ENCODE measurements around the gene HPCAL1. TPM values are rescaled to one million over a fixed set of nuclear protein-coding genes. Genes with fewer than 3 reads are reported as not detected.

HPCAL1 gene
- total and polyA plus RNA-seq, 11 donors: 18.9 to 63.2 (median 40.5) TPM

GRCh38 chr2:10363861-10364610 lies 61.3 kb downstream of the HPCAL1 start:
- no peak overlapping the region for H3K4me3 ChIP-seq
- no peak overlapping the region for H3K27ac ChIP-seq
- ATAC-seq (no peak), DNase-seq (no peak)
- 82 to 86% (median 85%) methylated on average over 17 to 23 of the region's 23 CpGs for WGBS, 4 donors
- peaks cover 0 to 33% (median 5%) of the 10 kb centered on the region in 12 donors for H3K4me1 ChIP-seq
- H3K36me3 ChIP-seq: peaks cover 0 to 11% (median 0%) of the 10 kb centered on the region in 9 donors
- intact Hi-C loops (cut with DNase I): no loop called here
- TF ChIP-seq POLR2A (IDR thresholded peaks at IDR 0.05) (no peak), CTCF (IDR thresholded peaks at IDR 0.05) (no peak)
- H3K27me3 ChIP-seq: no peaks in the 10 kb centered on the region
- H3K9me3 ChIP-seq: no peaks in the 10 kb centered on the region

- TF ChIP-seq CTCF (IDR thresholded peaks at IDR 0.05) (no peak), POLR2A (IDR thresholded peaks at IDR 0.05) (no peak)
- Histone ChIP-seq H3K36me3 (peaks cover 0 to 7% (median 0%) of the 10 kb centered on the region in 9 donors), H3K4me1 (peaks cover 0 to 45% (median 10%) of the 10 kb centered on the region in 12 donors), H3K9me3 (no peaks in the 10 kb centered on the region), H3K27ac (no peak overlapping the region), H3K4me3 (no peak overlapping the region), H3K27me3 (no peaks in the 10 kb centered on the region)
- 95 to 99% (median 96%) methylated on average over 12 of the region's 12 CpGs for WGBS, 4 donors
- ATAC-seq (no peak), DNase-seq (no peak)
- intact Hi-C loops (cut with DNase I): no loop called here
Observed at GRCh38 chr2:10365412-10365811, 62.7 kb downstream of the HPCAL1 start.

GRCh38 chr2:10366601-10367270 lies 64.0 kb downstream of the HPCAL1 start:
- no peak overlapping the region for H3K27ac ChIP-seq
- no peak for ATAC-seq
- no peaks in the 10 kb centered on the region for H3K27me3 ChIP-seq
- peaks cover 0 to 7% (median 0%) of the 10 kb centered on the region in 9 donors for H3K36me3 ChIP-seq
- no peak overlapping the region for H3K4me3 ChIP-seq
- peaks cover 0 to 50% (median 9%) of the 10 kb centered on the region in 12 donors for H3K4me1 ChIP-seq
- DNase-seq: no peak
- no peaks in the 10 kb centered on the region for H3K9me3 ChIP-seq
- intact Hi-C loops (cut with DNase I): no loop called here
- TF ChIP-seq POLR2A (IDR thresholded peaks at IDR 0.05): no peak
- 90 to 94% (median 92%) methylated on average over 11 to 15 of the region's 15 CpGs for WGBS, 4 donors

- no peak overlapping the region for H3K27ac ChIP-seq
- H3K36me3 ChIP-seq: peaks cover 0 to 7% (median 0%) of the 10 kb centered on the region in 9 donors
- intact Hi-C loops (cut with DNase I): no loop called here
- no peaks in the 10 kb centered on the region for H3K27me3 ChIP-seq
- no peaks in the 10 kb centered on the region for H3K9me3 ChIP-seq
- H3K4me3 ChIP-seq: no peak overlapping the region
- no peak for TF ChIP-seq POLR2A (IDR thresholded peaks at IDR 0.05)
- no peak for TF ChIP-seq CTCF (IDR thresholded peaks at IDR 0.05)
- 91 to 96% (median 93%) methylated on average over 16 of the region's 16 CpGs for WGBS, 4 donors
- peaks cover 0 to 40% (median 7%) of the 10 kb centered on the region in 12 donors for H3K4me1 ChIP-seq
- DNase-seq (no peak), ATAC-seq (no peak)
Observed at GRCh38 chr2:10367472-10368439, 65.1 kb downstream of the HPCAL1 start.
